ENCODE results near the gene COL16A1. TPM values are rescaled to one million over a fixed set of nuclear protein-coding genes. Genes with fewer than 3 reads are reported as not detected.

The COL16A1 gene
- total and polyA plus RNA-seq, 2 of the 13 experiments (the other 11 are each of a cell fraction or from before 2014, with no cell fraction given): 4.3 to 12.2 TPM

GRCh38 chr1:31605908-31606427 is 97.8 kb downstream of the COL16A1 start:
- H3K4me1 ChIP-seq (ENCODE audit: insufficient read depth, low read length): no peaks in the 10 kb centered on the region
- H4K20me1 ChIP-seq (ENCODE audit: insufficient read depth, low read length): no peaks in the 10 kb centered on the region
- no peaks in the 10 kb centered on the region for H3K36me3 ChIP-seq (replicated peaks in 1 of 2; ENCODE audit: control insufficient read depth in 1 of 2, insufficient read depth in 2 of 2, low read length in 2 of 2)
- WGBS (ENCODE audit: low lambda C conversion rate): 0% methylated on average over 2 of the region's 4 CpGs
- H3K9me3 ChIP-seq (ENCODE audit: low read length): no peaks in the 10 kb centered on the region
- no peak overlapping the region for H3K9ac ChIP-seq (ENCODE audit: insufficient read depth, low read depth, low read length)
- H3K4me3 ChIP-seq (replicated peaks in 1 of 3; ENCODE audit: insufficient read depth in 1 of 3, low read depth in 2 of 3, low read length in 3 of 3): no peak overlapping the region
- POLR2A ChIA-PET: no interaction called here
- in situ Hi-C loops (cut with HindIII; ENCODE audit: extremely low pct_ligation_motif_present, low pct_unique_long_range_greater_than_20kb) (no loop called here), intact Hi-C loops (cut with micrococcal nuclease; ENCODE audit: unreplicated experiment) (no loop called here)
- peaks cover 0 to 23% of the 10 kb centered on the region in 2 experiments; a peak in 2 of 5 replicates for H3K27me3 ChIP-seq (ENCODE audit: control insufficient read depth in 1 of 2, insufficient read depth in 2 of 2, low read length in 2 of 2)
- no peak for FAIRE-seq
- CTCF ChIA-PET (ENCODE audit: low intra/inter-chr PET ratio, low total read pairs): no interaction called here
- H3K27ac ChIP-seq (ENCODE audit: extremely low read length, insufficient read depth, low read length): no peak overlapping the region
- no peaks in the 10 kb centered on the region for H3K79me2 ChIP-seq (ENCODE audit: insufficient read depth, low read length)
- TF ChIP-seq NCOA1 (CRISPR knock-in tag; IDR thresholded peaks at IDR 0.05) (no peak), IRX3 (CRISPR knock-in tag; IDR thresholded peaks at IDR 0.05; ENCODE audit: borderline replicate concordance, low read depth) (no peak), ZNF501 (CRISPR knock-in tag; IDR thresholded peaks at IDR 0.05) (no peak), ZMYM2 (CRISPR knock-in tag; IDR thresholded peaks at IDR 0.05) (no peak), HNRNPUL1 (IDR thresholded peaks at IDR 0.05; ENCODE audit: low read depth, low read length) (no peak), SALL2 (CRISPR knock-in tag; IDR thresholded peaks at IDR 0.05) (no peak), NR2F6 (IDR thresholded peaks at IDR 0.05) (no peak), NR2F6 (CRISPR knock-in tag; IDR thresholded peaks at IDR 0.05) (no peak), REL (CRISPR knock-in tag; conservative IDR thresholded peaks at IDR 0.05) (no peak), KMT2A (CRISPR knock-in tag; IDR thresholded peaks at IDR 0.05) (no peak), PBX2 (CRISPR knock-in tag; IDR thresholded peaks at IDR 0.05) (no peak)
- TF ChIP-seq, protein P1, sequence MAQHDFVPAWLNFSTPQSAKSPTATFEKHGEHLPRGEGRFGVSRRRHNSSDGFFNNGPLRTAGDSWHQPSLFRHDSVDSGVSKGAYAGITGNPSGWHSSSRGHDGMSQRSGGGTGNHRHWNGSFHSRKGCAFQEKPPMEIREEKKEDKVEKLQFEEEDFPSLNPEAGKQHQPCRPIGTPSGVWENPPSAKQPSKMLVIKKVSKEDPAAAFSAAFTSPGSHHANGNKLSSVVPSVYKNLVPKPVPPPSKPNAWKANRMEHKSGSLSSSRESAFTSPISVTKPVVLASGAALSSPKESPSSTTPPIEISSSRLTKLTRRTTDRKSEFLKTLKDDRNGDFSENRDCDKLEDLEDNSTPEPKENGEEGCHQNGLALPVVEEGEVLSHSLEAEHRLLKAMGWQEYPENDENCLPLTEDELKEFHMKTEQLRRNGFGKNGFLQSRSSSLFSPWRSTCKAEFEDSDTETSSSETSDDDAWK (CRISPR knock-in tag; IDR thresholded peaks at IDR 0.05): no peak
- no peak overlapping the region for H3K4me2 ChIP-seq (ENCODE audit: low read depth, low read length)
- no peak for DNase-seq (ENCODE audit: low spot score)
- no TSS peak for BruUV-seq (replicated peaks)
- H2AFZ ChIP-seq (ENCODE audit: low read length): no peak overlapping the region
- ATAC-seq: no peak

Other genes with a start within 250 kb of the COL16A1 start
- 10.5 and 24.7 TPM in 2 replicates for gene TINAGL1, start 127.5 kb downstream of the COL16A1 start, total RNA-seq (2016; rRNA removed; fragmentation: Illumina TruSeq; extraction: Trizol)
- gene TINAGL1, start 127.5 kb downstream of the COL16A1 start, polyA plus RNA-seq (2011; rRNA removed): 76.8 and 139 TPM in 2 replicates
- gene HCRTR1, start 86.3 kb downstream of the COL16A1 start, total RNA-seq (2016; rRNA removed; fragmentation: Illumina TruSeq; extraction: Trizol): not detected in 2 replicates
- 0.05 TPM in 1 of 2 replicates, not detected in the other for gene HCRTR1, start 86.3 kb downstream of the COL16A1 start, polyA plus RNA-seq (2011; rRNA removed)
- gene PEF1, start 59.1 kb downstream of the COL16A1 start, total RNA-seq (2016; rRNA removed; fragmentation: Illumina TruSeq; extraction: Trizol): 57.1 and 85.7 TPM in 2 replicates
- 57.8 and 69.0 TPM in 2 replicates for gene PEF1, start 59.1 kb downstream of the COL16A1 start, polyA plus RNA-seq (2011; rRNA removed)
- 0.09 TPM in 1 of 2 replicates, not detected in the other for gene ADGRB2, start 60.3 kb upstream of the COL16A1 start, total RNA-seq (2016; rRNA removed; fragmentation: Illumina TruSeq; extraction: Trizol)
- 0.03 TPM in 1 of 2 replicates, not detected in the other for gene ADGRB2, start 60.3 kb upstream of the COL16A1 start, polyA plus RNA-seq (2011; rRNA removed)
- gene SPOCD1, start 112.0 kb upstream of the COL16A1 start, total RNA-seq (2016; rRNA removed; fragmentation: Illumina TruSeq; extraction: Trizol): 0.08 and 0.24 TPM in 2 replicates
- gene SPOCD1, start 112.0 kb upstream of the COL16A1 start, polyA plus RNA-seq (2011; rRNA removed): 0.26 and 0.29 TPM in 2 replicates
- 225 and 284 TPM in 2 replicates for gene PTP4A2, start 234.4 kb upstream of the COL16A1 start, total RNA-seq (2016; rRNA removed; fragmentation: Illumina TruSeq; extraction: Trizol)
- 133 and 173 TPM in 2 replicates for gene PTP4A2, start 234.4 kb upstream of the COL16A1 start, polyA plus RNA-seq (2011; rRNA removed)